GDM1 (cell line): ENCODE data around the gene CTDSPL.

Source experiments
- DNase-seq: peaks from one replicate; lab custom pipeline; 2025; lab: John Stamatoyannopoulos, UW

CTDSPL gene

GRCh38 chr3:38002940-38003339, 141.3 kb downstream of the CTDSPL start:
- DNase-seq = no peak

GRCh38 chr3:38003371-38003816, 141.7 kb downstream of the CTDSPL start:
- DNase-seq = peak; percentile 34

DNA sequence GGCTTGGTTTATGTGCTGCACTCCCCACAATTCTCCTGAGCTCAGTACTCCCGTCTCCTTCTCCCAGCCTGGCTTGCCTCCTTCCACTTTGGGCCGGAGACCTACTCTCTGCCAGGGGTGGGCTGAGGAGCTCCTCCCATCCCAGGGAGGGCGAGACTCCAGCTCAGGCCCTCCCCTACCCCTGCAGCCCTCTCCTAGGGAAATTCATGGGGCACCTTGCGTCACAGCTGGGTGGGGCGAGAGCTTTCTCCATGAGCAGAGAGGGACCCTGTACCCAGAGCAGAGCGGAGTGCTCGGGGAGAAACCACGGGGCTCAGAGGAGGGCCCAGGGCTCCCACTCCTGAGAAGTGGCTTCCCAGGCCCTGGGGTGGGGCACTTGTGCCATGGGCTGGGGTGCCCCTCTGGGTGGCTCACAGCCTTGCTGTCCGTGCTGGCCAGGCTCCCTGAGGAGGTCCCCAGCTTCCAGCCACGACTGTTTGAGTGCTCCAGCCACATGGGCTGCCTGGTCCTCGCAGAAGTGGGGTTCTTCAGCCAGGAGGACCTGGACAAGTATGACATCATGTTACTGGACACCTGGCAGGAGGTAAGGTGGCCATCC, 142.2 kb downstream of the CTDSPL start:
- no peak for DNase-seq

- peak; percentile 39 for DNase-seq
These were observed 142.9 kb downstream of the CTDSPL start for GRCh38 chr3:38004415-38005075.

GRCh38 chr3:38005076-38006020, 143.7 kb downstream of the CTDSPL start:
- no peak for DNase-seq

- DNase-seq = no peak
These were observed 144.4 kb downstream of the CTDSPL start for GRCh38 chr3:38006031-38006430.

- DNase-seq = no peak
These were observed 144.8 kb downstream of the CTDSPL start for GRCh38 chr3:38006445-38006995.

DNA sequence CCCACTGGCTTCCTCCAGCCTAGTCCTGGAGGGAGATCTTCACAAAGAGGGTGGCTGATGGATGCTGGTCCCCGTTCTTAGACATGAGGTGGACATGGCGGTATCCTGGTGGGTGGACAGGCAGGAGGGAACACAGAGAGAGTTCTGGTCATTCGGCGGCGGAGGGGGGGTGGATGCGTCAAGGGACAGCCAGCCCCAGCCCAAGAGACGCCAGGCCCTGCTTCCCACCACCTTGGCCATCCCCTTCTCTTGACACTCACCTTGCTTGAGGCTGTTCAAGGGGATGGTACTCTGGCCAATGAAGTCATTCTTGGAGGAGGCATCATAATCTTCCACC, 146.0 kb downstream of the CTDSPL start:
- DNase-seq = no peak

DNA sequence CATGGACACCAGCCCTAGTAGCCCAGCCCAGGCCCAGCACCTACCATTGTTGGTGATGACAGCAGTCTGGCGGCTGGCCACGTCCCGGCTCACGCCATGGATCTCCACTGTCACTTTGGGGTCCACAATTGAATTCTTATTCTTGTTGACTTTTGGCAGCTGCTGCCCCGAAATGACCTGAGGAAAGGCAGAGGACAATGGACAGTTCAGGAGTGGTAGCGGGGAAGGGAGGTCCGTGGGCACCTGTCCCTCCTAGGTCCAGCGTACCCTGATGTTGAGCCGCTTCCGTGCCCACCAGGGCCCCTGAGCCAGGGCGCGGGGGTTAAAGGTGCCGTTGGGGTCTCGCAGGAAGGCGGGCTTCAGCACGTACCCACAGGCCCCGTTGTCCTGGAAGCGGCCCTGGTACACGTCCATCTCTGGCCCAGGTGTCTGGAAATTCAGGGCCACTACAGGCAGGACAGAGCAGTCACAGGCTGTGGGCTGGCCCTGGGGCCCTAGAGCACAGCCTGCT, 146.6 kb downstream of the CTDSPL start:
- DNase-seq = no peak

DNA sequence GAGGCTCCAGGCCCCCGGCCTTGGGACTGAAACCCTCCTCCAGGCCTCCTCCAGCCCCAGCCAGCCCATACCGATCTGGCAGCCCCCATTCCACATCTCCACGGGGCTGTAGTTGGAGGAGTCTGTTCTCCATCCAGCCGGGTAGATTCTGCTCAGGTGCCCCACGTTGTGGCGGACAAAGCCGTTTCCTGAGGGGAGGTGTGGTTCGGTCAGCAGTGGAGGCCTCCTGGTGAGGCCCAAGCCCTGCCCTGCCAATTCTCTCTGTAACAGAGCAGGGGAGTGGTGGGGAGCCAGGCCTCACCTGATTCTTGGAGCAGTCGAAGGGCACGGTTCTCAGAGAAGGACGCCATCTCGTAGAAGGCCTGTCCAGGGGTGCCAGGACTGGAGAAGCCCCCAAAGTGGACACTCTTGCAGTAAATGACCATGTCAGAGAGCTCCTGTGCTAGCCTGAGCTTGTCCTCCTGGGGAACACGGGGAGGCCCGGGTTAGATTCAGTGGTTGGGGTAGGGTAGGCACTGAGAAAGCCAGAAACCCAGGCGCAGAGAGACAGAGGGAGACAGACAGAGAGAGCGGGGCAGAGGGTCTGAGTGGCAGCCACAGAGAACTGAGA, 147.4 kb downstream of the CTDSPL start:
- no peak for DNase-seq

DNA sequence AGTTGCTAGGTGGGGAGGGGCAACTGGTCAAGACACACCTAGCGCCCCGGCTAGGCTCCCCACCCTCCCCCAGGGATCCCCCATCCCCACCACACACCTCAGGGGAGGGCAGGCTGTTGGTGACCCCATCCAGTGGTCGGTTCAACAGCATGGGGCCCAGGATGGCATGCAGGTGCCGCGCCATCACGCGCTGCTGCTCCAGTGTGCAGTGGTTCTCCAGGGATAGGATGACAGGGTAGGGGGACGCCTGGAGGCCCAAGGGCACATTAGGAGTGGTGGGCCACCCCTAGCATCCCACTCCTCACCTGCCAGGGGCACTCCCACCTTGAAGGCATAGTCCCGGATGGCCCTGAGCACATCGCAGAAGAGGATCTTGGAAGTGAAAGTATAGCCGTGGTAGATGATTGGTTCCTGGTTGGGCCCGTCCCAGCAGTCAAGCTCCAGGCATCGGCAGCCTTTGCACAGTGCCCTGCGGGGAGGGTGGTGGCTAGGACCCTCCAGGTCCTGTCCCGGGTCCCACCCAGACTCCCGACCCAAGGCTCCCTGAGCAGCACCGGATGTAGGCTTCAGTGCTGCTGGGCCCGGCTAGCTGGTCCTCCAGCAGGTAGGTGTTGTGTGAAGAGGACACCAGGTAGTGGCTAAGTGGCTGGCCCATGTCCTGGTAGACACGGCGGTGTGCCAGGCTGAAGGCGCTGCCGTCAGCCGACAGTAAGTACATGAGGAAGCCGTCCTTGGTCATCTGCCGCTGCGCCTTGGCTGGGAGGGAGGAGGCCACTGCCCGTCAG, 148.3 kb downstream of the CTDSPL start:
- no peak for DNase-seq

DNA sequence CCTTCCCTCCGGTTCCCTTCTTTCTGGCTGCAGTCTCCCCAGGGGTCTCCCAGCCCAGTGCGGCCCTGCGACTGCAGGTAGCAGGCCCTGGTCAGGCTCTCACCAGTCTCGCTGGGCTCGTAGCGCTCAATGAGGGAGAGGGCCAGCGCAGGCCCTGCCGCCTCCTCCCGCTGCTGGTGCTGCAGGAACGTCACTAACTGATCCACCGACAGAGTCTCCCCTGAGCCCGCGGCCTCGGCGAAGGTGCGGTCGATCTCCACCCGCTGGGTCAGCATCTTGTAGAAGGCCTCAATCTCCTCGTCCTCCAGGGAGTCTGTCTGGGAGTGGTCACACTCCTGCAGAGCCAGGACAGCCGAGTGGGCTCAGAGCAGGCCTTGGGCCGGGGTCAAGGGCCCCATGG, 149.4 kb downstream of the CTDSPL start:
- DNase-seq = no peak

DNA sequence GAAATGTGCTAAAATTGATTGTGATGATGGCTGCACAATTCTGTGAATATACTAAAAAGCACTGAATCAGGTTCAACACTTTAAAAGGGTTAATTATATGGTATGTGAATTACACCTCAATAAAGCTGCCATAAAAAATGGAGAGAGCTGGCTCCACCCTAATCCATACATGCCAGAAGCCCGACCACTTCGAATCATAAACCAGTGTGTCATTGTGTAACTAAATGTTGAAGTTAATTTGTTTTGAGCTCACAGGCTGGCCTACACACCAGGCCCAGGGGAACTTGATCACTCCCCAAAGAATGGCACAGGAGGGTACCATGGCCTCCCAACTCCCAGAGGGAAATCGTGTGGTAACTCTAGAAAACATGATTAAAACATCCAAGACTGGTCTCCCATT, 153.8 kb downstream of the CTDSPL start:
- DNase-seq = no peak

- DNase-seq = no peak
These were observed 154.3 kb downstream of the CTDSPL start for GRCh38 chr3:38015984-38016383.

- no peak for DNase-seq
These were observed 154.7 kb downstream of the CTDSPL start for GRCh38 chr3:38016410-38016809.

GRCh38 chr3:38016847-38017444, 155.3 kb downstream of the CTDSPL start:
- DNase-seq = no peak

DNA sequence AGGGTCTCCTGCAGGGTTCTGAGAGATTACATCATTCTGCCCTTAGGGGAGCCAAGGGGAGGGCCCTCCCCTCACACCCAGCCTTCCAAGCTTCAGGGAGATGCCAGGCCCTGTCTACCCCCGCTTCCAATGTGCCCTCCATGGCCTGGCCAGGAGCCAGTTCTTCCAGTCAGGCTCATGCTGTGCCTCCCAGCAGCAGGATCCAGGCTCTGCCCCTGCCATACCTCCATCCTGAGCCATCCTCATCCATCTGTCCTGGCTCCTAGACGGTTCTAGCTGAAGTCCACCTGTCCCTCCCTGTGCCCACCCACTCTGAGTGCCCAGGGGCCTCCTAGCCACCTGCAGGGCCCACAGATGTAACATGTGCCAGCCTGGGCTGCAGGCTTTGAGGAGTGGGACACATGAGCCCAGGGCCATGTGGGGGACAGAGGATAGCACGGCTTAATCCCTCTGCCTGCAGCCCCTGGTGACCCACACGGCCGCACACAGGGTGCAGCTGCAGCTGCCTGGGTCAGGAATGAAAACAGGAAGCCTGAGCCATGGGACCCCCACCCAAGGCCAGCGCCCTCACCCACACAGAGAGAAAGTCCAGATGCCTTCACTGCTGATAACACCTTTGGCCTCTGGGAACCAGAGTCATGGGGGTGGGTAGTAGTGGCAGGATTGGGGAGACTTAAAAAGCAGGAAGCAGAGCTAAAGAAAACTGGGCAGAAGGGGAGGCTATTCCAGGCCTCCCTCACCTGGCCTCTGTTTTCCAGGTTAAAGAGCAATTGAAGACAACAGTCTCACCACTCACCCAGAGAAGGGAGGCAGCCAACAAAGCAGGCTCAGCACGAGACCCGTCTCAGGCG, 156.0 kb downstream of the CTDSPL start:
- DNase-seq = no peak

DNA sequence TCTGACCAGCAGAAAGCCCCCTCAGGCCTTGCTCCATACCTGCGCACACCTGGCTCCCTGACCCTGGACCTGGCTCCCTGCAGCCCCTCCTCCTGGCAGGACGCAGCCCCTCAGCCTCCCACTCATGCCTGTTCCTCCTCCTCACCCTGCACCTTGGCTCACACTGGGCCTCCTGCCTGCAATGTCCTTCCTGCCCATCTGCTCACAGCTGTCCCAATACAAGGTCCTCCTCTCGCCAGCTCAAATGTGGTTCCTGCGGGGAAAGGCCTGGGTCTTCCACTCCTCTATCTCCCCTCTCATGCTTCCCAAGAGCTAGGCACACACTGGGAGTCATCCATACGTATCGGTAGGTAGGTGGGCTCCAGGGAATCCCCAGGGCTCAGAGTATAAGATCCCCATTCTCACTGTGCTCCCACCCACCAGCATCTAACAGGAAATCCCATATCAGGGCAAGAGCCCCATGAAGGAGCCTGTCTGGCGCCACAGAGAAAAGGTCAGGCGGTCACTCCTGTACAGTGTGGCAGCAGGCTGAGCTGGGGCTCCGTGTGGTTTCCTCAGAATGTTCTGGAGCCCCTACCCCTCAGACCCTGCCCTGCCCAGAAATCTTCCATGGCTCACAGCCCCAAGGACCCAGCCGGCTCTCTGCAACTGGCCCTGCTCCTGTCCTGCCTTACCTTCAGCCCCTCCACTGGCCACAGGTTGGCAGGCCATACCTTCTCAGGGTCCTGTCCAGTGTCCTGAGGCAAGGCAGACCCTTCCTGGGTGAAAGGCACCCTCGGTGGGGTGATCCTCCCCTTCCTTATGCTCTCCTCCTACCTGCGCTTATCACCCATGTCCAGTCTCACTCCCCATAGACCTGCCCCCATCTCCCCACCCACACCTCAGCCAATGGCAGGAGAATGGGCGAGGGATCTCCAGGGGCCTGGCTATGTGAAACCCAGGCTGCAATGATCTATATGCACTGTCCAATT, 156.9 kb downstream of the CTDSPL start:
- DNase-seq = no peak
